Measurements from ENCODE around the gene MAN2A1.

GRCh38 chr5:109649318-109649717 lies 40.4 kb upstream of the MAN2A1 start:
- TF ChIP-seq, protein P1, sequence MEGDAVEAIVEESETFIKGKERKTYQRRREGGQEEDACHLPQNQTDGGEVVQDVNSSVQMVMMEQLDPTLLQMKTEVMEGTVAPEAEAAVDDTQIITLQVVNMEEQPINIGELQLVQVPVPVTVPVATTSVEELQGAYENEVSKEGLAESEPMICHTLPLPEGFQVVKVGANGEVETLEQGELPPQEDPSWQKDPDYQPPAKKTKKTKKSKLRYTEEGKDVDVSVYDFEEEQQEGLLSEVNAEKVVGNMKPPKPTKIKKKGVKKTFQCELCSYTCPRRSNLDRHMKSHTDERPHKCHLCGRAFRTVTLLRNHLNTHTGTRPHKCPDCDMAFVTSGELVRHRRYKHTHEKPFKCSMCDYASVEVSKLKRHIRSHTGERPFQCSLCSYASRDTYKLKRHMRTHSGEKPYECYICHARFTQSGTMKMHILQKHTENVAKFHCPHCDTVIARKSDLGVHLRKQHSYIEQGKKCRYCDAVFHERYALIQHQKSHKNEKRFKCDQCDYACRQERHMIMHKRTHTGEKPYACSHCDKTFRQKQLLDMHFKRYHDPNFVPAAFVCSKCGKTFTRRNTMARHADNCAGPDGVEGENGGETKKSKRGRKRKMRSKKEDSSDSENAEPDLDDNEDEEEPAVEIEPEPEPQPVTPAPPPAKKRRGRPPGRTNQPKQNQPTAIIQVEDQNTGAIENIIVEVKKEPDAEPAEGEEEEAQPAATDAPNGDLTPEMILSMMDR (conservative IDR thresholded peaks at IDR 0.05; ENCODE audit: low read depth in 2 of 2): no peak
- no peak for TF ChIP-seq EZH2phosphoT487 (IDR thresholded peaks at IDR 0.05; ENCODE audit: unreplicated experiment)
- TF ChIP-seq EZH2 (IDR thresholded peaks at IDR 0.05; ENCODE audit: low read depth, unreplicated experiment): no peak
- TF ChIP-seq JUNB (IDR thresholded peaks at IDR 0.05; ENCODE audit: unreplicated experiment): no peak
- no peak for TF ChIP-seq POLR2AphosphoS5 (IDR thresholded peaks at IDR 0.05; ENCODE audit: low read depth)
- no peak for TF ChIP-seq REST (IDR thresholded peaks at IDR 0.05; ENCODE audit: unreplicated experiment)
- TF ChIP-seq, protein P2, sequence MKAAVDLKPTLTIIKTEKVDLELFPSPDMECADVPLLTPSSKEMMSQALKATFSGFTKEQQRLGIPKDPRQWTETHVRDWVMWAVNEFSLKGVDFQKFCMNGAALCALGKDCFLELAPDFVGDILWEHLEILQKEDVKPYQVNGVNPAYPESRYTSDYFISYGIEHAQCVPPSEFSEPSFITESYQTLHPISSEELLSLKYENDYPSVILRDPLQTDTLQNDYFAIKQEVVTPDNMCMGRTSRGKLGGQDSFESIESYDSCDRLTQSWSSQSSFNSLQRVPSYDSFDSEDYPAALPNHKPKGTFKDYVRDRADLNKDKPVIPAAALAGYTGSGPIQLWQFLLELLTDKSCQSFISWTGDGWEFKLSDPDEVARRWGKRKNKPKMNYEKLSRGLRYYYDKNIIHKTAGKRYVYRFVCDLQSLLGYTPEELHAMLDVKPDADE (IDR thresholded peaks at IDR 0.05): no peak
- TF ChIP-seq CREB1 (CRISPR knock-in tag; IDR thresholded peaks at IDR 0.05; ENCODE audit: low read depth): no peak
- no peak for TF ChIP-seq NANOG (IDR thresholded peaks at IDR 0.05; ENCODE audit: borderline replicate concordance)
- TF ChIP-seq ZNF114 (CRISPR knock-in tag; IDR thresholded peaks at IDR 0.05): no peak
- no peak for TF ChIP-seq ZNF331 (CRISPR knock-in tag; IDR thresholded peaks at IDR 0.05; ENCODE audit: low read depth)
- TF ChIP-seq STAT1 (IDR thresholded peaks at IDR 0.05; ENCODE audit: unreplicated experiment): no peak
- TF ChIP-seq, protein P3, sequence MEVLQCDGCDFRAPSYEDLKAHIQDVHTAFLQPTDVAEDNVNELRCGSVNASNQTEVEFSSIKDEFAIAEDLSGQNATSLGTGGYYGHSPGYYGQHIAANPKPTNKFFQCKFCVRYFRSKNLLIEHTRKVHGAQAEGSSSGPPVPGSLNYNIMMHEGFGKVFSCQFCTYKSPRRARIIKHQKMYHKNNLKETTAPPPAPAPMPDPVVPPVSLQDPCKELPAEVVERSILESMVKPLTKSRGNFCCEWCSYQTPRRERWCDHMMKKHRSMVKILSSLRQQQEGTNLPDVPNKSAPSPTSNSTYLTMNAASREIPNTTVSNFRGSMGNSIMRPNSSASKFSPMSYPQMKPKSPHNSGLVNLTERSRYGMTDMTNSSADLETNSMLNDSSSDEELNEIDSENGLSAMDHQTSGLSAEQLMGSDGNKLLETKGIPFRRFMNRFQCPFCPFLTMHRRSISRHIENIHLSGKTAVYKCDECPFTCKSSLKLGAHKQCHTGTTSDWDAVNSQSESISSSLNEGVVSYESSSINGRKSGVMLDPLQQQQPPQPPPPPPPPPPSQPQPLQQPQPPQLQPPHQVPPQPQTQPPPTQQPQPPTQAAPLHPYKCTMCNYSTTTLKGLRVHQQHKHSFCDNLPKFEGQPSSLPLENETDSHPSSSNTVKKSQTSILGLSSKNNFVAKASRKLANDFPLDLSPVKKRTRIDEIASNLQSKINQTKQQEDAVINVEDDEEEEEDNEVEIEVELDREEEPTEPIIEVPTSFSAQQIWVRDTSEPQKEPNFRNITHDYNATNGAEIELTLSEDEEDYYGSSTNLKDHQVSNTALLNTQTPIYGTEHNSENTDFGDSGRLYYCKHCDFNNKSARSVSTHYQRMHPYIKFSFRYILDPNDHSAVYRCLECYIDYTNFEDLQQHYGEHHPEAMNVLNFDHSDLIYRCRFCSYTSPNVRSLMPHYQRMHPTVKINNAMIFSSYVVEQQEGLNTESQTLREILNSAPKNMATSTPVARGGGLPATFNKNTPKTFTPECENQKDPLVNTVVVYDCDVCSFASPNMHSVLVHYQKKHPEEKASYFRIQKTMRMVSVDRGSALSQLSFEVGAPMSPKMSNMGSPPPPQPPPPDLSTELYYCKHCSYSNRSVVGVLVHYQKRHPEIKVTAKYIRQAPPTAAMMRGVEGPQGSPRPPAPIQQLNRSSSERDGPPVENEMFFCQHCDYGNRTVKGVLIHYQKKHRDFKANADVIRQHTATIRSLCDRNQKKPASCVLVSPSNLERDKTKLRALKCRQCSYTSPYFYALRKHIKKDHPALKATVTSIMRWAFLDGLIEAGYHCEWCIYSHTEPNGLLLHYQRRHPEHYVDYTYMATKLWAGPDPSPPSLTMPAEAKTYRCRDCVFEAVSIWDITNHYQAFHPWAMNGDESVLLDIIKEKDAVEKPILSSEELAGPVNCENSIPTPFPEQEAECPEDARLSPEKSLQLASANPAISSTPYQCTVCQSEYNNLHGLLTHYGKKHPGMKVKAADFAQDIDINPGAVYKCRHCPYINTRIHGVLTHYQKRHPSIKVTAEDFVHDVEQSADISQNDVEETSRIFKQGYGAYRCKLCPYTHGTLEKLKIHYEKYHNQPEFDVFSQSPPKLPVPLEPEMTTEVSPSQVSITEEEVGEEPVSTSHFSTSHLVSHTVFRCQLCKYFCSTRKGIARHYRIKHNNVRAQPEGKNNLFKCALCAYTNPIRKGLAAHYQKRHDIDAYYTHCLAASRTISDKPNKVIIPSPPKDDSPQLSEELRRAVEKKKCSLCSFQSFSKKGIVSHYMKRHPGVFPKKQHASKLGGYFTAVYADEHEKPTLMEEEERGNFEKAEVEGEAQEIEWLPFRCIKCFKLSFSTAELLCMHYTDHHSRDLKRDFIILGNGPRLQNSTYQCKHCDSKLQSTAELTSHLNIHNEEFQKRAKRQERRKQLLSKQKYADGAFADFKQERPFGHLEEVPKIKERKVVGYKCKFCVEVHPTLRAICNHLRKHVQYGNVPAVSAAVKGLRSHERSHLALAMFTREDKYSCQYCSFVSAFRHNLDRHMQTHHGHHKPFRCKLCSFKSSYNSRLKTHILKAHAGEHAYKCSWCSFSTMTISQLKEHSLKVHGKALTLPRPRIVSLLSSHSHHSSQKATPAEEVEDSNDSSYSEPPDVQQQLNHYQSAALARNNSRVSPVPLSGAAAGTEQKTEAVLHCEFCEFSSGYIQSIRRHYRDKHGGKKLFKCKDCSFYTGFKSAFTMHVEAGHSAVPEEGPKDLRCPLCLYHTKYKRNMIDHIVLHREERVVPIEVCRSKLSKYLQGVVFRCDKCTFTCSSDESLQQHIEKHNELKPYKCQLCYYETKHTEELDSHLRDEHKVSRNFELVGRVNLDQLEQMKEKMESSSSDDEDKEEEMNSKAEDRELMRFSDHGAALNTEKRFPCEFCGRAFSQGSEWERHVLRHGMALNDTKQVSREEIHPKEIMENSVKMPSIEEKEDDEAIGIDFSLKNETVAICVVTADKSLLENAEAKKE (CRISPR knock-in tag; IDR thresholded peaks at IDR 0.05): no peak
